Measurements from ENCODE around the gene CCDC159. TPM values are rescaled to one million over a fixed set of nuclear protein-coding genes. Genes with fewer than 3 reads are reported as not detected.
A peak's percentile ranks its signal among the peaks of the same experiment; 100 is the strongest.

Gene CCDC159
- total and polyA plus RNA-seq, 5 donors, result 16.7 to 34.2 (median 25.5) TPM

DNA sequence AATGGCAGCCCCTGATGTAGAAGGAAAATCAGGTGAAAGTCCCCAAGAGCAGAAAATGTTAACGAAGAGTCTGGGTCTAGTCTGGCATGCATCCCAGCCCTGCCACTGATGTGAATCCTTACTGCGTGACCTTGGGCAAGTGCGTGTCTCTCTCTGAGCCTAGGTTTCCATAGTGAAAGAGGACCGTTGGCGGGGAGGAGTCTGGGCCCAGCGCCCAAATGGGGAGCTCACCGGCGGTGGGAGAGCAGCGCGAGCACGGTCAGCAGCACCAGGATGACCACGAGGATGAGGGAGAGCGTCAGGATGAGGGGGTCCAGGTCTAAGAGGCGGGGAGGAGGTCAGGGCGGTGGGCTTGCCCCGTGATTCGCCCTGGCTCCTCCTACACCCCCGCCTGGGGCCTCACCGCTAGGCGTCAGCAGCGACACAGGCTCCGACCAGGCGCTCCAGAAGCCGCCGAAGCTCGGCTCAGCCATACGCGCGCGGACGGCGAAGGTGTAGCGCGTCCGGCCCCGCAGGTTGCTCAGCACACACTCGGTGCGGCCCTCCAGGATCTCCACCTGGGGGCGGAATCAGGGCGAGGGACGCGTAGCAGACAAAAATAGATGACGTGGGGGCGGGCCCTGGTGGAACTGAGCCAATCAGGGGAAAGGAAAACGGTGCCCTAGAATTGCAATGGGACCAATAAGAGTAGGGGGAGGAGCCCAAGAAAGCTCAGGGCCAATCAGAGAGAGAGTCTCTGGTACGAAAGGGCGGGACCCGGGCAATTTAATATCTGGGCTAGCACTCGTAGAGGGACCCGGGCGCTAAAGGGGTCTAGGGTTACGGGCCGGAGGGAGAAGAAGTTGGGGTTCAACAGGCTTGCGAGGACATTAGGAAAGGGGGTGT is 34.6 kb downstream of the CCDC159 start:
- ATAC-seq (peak; percentile 88 to 90), DNase-seq (peak; percentile 93 to 97 (median 96))
- 2% methylated on average over 54 of the region's 54 CpGs for WGBS
- Histone ChIP-seq H3K27me3 (ENCODE audit: control insufficient read depth, insufficient read depth) (no peaks in the 10 kb centered on the region), H3K4me1 (ENCODE audit: control insufficient read depth, insufficient read depth, low read length) (peaks cover 8% of the 10 kb centered on the region), H3K27ac (ENCODE audit: low read length) (peak overlapping the region; percentile 46), H3K4me3 (ENCODE audit: low read length) (peak overlapping the region; percentile 47), H3K9me3 (ENCODE audit: control insufficient read depth, low read length) (no peaks in the 10 kb centered on the region)
- intact Hi-C loops (cut with DNase I), result loop anchor here in 2 of 4 donors (10.0 kb wide), 2 partner anchors 54 to 64 kb away; partner anchors contain the start of genes ODAD3 (in 1 of the 2) and PRKCSH (in 1 of the 2)

DNA sequence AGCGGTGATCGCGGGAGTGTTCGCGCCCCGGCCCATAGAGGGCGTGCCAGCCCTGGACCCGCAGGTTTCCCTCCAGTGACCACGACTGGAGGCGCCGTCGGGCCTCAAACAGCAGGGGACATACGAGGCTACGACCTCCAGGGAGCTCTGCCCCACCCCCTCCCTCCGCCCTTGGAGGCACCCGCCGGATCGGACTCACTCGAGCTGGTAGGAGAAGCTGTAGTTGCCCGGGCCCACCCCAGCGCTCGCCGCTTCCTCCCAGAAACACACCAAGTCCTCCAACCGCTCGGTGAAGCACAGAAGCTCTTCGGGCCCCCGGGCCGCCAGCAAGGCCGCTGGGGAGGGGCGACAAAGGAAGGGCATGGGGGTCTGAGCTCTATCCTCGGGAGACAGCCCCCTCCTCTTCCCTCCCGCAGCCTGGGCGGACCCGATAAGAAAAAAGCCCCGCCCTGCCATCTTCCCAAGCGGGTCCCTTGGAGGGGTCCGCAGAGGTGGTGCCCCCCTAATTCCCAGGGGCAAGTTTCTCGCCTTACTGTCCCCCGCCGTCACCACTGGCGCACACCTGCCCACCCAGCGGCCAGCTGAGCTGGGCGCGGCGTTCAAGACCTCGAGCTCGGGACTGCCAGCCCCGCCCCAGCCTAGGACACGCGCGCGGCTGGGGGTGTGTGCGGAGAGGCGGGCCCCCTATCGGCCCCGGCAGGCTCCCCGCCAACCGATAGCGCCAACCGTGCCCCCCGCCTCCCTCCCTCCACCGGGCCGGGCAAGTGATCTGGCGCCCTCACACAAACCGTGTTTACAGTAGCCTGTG is 36.8 kb downstream of the CCDC159 start:
- intact Hi-C loops (cut with DNase I), result loop anchor here in 2 of 4 donors (10.0 kb wide), 2 partner anchors 52 to 62 kb away; partner anchors contain the start of genes ODAD3 (in 1 of the 2) and PRKCSH (in 1 of the 2)
- H3K9me3 ChIP-seq (ENCODE audit: control insufficient read depth, low read length), result no peaks in the 10 kb centered on the region
- DNase-seq, result peak; percentile 47 to 83 (median 78)
- peaks cover 8% of the 10 kb centered on the region for H3K4me1 ChIP-seq (ENCODE audit: control insufficient read depth, insufficient read depth, low read length)
- whole genome bisulfite sequencing, result 1% methylated on average over 65 of the region's 65 CpGs
- H3K4me3 ChIP-seq (ENCODE audit: low read length), result peak overlapping the region; percentile 50
- H3K27me3 ChIP-seq (ENCODE audit: control insufficient read depth, insufficient read depth), result no peaks in the 10 kb centered on the region
- H3K27ac ChIP-seq (ENCODE audit: low read length), result no peak overlapping the region
- peak; percentile 2 to 36 for ATAC-seq

- DNase-seq, result peak in 1 of 3 donors; percentile 52
- Histone ChIP-seq H3K4me1 (ENCODE audit: control insufficient read depth, insufficient read depth, low read length) (peaks cover 6% of the 10 kb centered on the region), H3K27me3 (ENCODE audit: control insufficient read depth, insufficient read depth) (no peaks in the 10 kb centered on the region), H3K4me3 (ENCODE audit: low read length) (peak overlapping the region; percentile 50), H3K27ac (ENCODE audit: low read length) (no peak overlapping the region), H3K9me3 (ENCODE audit: control insufficient read depth, low read length) (no peaks in the 10 kb centered on the region)
- intact Hi-C loops (cut with DNase I), result loop anchor here in 2 of 4 donors (10.0 kb wide), 2 partner anchors 51 to 61 kb away; partner anchors contain the start of genes ODAD3 (in 1 of the 2) and PRKCSH (in 1 of the 2)
- no peak for ATAC-seq
- WGBS, result 1% methylated on average over 9 of the region's 9 CpGs
Observed at GRCh38 chr19:11383706-11384048, 37.4 kb downstream of the CCDC159 start.

DNA sequence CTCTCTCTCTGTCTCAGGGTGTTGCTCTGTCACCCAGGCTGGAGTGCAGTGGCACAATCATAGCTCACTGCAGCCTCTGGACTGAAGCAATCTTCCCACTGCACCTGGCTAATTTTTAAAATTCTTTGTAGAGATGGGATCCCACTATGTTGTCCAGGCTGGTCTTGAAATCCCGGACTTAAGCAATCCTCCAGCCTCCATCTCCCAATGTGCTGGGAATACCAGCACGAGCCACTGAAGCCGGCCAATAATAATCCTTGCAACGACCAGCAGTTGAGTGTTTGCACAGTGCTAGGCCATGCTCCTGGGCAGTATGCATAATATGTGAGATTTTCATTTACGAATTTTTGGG is 38.4 kb downstream of the CCDC159 start:
- Histone ChIP-seq H3K27me3 (ENCODE audit: control insufficient read depth, insufficient read depth) (no peaks in the 10 kb centered on the region), H3K27ac (ENCODE audit: low read length) (no peak overlapping the region), H3K4me1 (ENCODE audit: control insufficient read depth, insufficient read depth, low read length) (peaks cover 6% of the 10 kb centered on the region), H3K9me3 (ENCODE audit: control insufficient read depth, low read length) (no peaks in the 10 kb centered on the region), H3K4me3 (ENCODE audit: low read length) (no peak overlapping the region)
- DNase-seq (no peak), ATAC-seq (no peak)
- intact Hi-C loops (cut with DNase I), result loop anchor here in 2 of 4 donors (10.0 kb wide), 2 partner anchors 50 to 60 kb away; partner anchors contain the start of genes ODAD3 (in 1 of the 2) and PRKCSH (in 1 of the 2)
- 85% methylated on average over 5 of the region's 5 CpGs for WGBS

GRCh38 chr19:11387162-11388034 is 41.1 kb downstream of the CCDC159 start:
- Histone ChIP-seq H3K4me1 (ENCODE audit: control insufficient read depth, insufficient read depth, low read length) (peaks cover 2% of the 10 kb centered on the region), H3K4me3 (ENCODE audit: low read length) (no peak overlapping the region), H3K27me3 (ENCODE audit: control insufficient read depth, insufficient read depth) (no peaks in the 10 kb centered on the region), H3K9me3 (ENCODE audit: control insufficient read depth, low read length) (no peaks in the 10 kb centered on the region), H3K27ac (ENCODE audit: low read length) (no peak overlapping the region)
- DNase-seq (no peak), ATAC-seq (no peak)
- WGBS, result 72% methylated on average over 19 of the region's 19 CpGs
- intact Hi-C loops (cut with DNase I), result loop anchor here in 2 of 4 donors (10.0 kb wide), 2 partner anchors 47 to 57 kb away; partner anchors contain the start of genes ODAD3 (in 1 of the 2) and PRKCSH (in 1 of the 2)

GRCh38 chr19:11390359-11390758 is 44.0 kb downstream of the CCDC159 start:
- WGBS, result 91% methylated on average over 2 of the region's 2 CpGs
- H3K9me3 ChIP-seq (ENCODE audit: control insufficient read depth, low read length), result no peaks in the 10 kb centered on the region

DNA sequence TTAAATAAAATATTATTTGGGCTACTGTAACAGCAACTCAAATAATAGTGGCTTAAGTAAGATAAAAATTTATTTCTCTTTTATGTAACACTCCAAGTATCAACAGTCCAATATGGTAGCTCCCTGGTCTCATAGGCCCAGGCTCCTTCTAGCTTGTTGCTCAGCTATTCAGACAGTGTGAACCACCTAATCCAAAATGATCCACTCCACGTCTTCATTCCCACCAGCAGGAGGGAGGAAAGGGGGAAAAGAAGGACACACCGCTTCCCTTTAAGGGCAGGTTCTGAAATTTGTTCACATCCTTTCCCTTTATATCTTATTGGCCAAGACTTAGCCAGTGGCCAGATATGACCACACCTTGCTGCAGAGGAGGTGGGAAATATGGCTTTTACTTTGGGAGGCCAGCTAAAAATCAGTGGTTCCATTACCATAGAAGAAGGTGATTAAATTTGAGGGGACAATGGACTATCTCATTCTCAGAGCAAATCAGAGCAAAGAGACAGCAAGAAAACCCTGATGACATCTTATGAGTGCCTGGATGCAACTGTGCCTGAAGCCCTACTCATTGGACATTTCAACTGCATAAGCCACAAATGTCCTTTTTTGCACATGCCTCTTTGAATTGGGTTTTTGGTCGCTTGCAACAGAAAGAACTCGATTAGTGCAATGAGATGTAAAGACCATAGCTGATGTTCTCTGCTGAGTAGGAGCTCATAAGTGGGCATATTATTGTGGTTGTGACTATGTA is 44.8 kb downstream of the CCDC159 start:
- no peak for ATAC-seq
- H3K4me1 ChIP-seq (ENCODE audit: control insufficient read depth, insufficient read depth, low read length), result no peaks in the 10 kb centered on the region
- no peaks in the 10 kb centered on the region for H3K27me3 ChIP-seq (ENCODE audit: control insufficient read depth, insufficient read depth)
- intact Hi-C loops (cut with DNase I), result no loop called here
- no peak for DNase-seq
- 74% methylated on average over 4 of the region's 4 CpGs for WGBS
- H3K9me3 ChIP-seq (ENCODE audit: control insufficient read depth, low read length), result no peaks in the 10 kb centered on the region
- no peak overlapping the region for H3K27ac ChIP-seq (ENCODE audit: low read length)
- no peak overlapping the region for H3K4me3 ChIP-seq (ENCODE audit: low read length)

More at GRCh38 chr19:11390359-11390758, 44.0 kb downstream of the CCDC159 start:
- DNase-seq (no peak), ATAC-seq (no peak)
- intact Hi-C loops (cut with DNase I), result no loop called here
- no peaks in the 10 kb centered on the region for H3K4me1 ChIP-seq (ENCODE audit: control insufficient read depth, insufficient read depth, low read length)
- no peak overlapping the region for H3K27ac ChIP-seq (ENCODE audit: low read length)
- H3K27me3 ChIP-seq (ENCODE audit: control insufficient read depth, insufficient read depth), result no peaks in the 10 kb centered on the region
- no peak overlapping the region for H3K4me3 ChIP-seq (ENCODE audit: low read length)

- intact Hi-C loops (cut with DNase I), result no loop called here
- H3K9me3 ChIP-seq (ENCODE audit: control insufficient read depth, low read length), result no peaks in the 10 kb centered on the region
- no peaks in the 10 kb centered on the region for H3K27me3 ChIP-seq (ENCODE audit: control insufficient read depth, insufficient read depth)
- H3K4me1 ChIP-seq (ENCODE audit: control insufficient read depth, insufficient read depth, low read length), result no peaks in the 10 kb centered on the region
- peak in 1 of 3 donors; percentile 51 for DNase-seq
- no peak overlapping the region for H3K4me3 ChIP-seq (ENCODE audit: low read length)
- no peak for ATAC-seq
- WGBS, result 85% methylated on average over 22 of the region's 22 CpGs
- no peak overlapping the region for H3K27ac ChIP-seq (ENCODE audit: low read length)
Observed at GRCh38 chr19:11397089-11397610, 50.8 kb downstream of the CCDC159 start.

DNA sequence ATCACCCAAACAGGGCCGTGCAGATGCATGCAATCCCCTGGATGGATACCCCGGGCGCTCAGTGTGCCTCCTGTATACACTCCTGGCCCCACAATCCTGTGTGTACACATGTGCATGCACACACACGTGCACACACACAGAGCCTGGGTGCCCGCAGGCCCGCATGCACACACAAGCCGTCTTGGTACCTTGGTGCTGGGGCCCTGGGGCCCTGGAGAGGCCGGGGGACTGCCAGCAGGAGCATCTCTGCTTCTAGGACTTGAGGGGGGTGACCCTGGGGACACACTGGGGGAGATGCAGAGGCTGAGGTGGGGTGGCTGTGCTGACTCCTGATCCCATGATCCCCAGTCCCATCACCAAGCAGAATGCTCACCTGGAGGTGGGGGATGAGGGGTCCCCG is 53.3 kb downstream of the CCDC159 start:
- intact Hi-C loops (cut with DNase I), result no loop called here
- Histone ChIP-seq H3K27me3 (ENCODE audit: control insufficient read depth, insufficient read depth) (no peaks in the 10 kb centered on the region), H3K9me3 (ENCODE audit: control insufficient read depth, low read length) (no peaks in the 10 kb centered on the region), H3K27ac (ENCODE audit: low read length) (no peak overlapping the region), H3K4me1 (ENCODE audit: control insufficient read depth, insufficient read depth, low read length) (no peaks in the 10 kb centered on the region), H3K4me3 (ENCODE audit: low read length) (no peak overlapping the region)
- WGBS, result 93% methylated on average over 9 of the region's 9 CpGs
- no peak for ATAC-seq
- no peak for DNase-seq
